HG02678 (cell line): ENCODE measurements around the gene RAD51B.

ENCODE experiments used
- ATAC-seq: cut with Tn5 transposase; IDR thresholded peaks from one replicate; pipeline ENCODE4 v1.9.1; 2021; ENCODE audit warnings: mild to moderate bottlenecking, moderate library complexity; ENCODE audit not compliant: unreplicated experiment

RAD51B gene

GRCh38 chr14:68612049-68612448 lies 792.5 kb downstream of the RAD51B start:
- ATAC-seq: no peak

DNA sequence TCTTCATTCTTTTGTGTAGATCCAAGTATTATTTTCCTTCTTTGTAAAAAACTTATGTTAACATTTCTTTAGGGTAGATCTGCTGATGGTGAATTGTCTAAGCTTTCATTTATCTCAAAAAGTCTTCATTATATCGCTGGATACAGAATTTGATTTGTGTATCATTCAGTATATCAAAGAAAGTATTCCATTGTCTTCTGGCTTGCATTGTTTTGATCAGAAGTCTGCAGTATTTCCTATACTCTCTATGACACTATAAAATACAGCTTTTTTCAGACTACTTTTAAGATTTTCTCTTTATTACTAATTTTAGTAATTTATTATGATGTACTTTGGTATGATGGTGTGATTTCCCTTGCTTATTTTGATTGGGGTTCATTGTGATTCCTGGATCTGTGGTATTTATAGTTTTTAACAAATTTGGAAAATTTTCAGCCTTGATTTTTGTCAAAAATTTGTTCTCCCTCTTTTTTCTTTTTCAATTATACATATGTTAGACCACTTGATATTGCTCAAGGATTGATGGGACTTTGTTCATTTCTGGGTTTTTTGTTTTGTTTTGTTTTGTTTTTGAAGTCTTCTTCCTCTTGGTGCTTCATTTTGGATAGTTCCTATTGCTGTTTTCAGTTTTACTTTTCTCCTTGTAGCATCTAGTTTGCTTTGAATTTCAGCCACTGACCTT lies 796.8 kb downstream of the RAD51B start:
- ATAC-seq: no peak

GRCh38 chr14:68619790-68620574 lies 800.4 kb downstream of the RAD51B start:
- ATAC-seq: no peak

GRCh38 chr14:68621400-68622365 lies 802.1 kb downstream of the RAD51B start:
- no peak for ATAC-seq

DNA sequence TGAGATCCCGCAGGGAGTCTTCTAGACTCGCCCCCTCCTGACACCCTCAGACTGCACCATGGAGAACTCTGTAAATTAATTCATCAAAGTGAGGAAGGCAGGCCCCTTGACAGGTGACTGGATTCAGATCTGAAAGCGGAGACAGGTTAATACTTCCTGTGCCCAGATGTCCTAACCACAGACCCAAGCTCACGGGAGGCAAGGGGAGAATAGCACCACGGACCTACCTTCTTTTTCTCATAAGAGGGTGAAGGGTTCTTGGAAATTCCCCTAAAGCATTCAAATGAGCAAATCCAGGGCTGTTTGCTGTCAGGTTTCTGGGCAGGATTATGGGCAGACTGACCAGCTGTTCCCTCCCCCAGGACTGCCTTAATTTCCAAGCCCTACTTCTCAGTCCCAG lies 803.3 kb downstream of the RAD51B start:
- ATAC-seq: no peak

- no peak for ATAC-seq
Measured at GRCh38 chr14:68623307-68623706, 803.7 kb downstream of the RAD51B start.

DNA sequence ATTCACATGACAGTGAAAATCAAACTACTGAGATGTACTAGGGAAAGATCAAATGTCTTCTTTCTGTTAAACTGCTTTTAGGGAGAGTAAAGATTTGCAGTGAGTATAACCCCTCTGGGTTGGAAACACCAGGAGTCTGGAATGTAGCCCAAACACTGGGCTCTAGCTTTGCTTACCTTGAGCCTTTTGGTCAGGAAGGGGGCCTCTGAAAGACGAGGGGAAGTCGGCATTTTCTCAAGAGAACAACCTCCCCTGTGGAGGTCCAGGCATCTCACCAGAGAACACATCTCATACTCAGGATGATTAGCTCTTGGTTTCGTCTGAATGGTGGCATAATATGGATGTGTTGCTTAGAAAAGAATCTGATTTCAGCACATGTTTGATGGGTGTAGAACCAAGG lies 804.2 kb downstream of the RAD51B start:
- no peak for ATAC-seq

- ATAC-seq: no peak
Measured at GRCh38 chr14:68624541-68625220, 805.1 kb downstream of the RAD51B start.

GRCh38 chr14:68625366-68626090 lies 805.9 kb downstream of the RAD51B start:
- ATAC-seq: no peak

DNA sequence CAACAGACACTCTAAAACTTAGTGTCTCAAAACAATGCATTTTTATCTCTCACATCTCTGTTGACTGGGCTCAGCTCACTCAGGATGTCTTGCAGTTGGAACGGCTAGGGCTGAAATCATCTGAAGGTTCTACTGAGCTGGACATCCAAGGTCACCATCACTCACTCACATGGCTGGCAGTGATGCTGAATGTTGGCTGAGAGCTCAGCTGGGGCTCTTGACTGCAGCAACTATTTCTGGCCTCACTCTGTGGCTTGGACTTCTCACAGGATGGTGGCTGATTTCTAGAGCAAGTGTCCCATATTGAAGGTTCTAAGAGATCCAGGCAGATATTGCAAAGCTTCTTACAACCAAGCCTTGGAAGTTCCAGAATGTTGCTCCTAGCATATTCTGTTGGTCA lies 806.8 kb downstream of the RAD51B start:
- ATAC-seq: no peak

- ATAC-seq: no peak
Measured at GRCh38 chr14:68627050-68627867, 807.7 kb downstream of the RAD51B start.

DNA sequence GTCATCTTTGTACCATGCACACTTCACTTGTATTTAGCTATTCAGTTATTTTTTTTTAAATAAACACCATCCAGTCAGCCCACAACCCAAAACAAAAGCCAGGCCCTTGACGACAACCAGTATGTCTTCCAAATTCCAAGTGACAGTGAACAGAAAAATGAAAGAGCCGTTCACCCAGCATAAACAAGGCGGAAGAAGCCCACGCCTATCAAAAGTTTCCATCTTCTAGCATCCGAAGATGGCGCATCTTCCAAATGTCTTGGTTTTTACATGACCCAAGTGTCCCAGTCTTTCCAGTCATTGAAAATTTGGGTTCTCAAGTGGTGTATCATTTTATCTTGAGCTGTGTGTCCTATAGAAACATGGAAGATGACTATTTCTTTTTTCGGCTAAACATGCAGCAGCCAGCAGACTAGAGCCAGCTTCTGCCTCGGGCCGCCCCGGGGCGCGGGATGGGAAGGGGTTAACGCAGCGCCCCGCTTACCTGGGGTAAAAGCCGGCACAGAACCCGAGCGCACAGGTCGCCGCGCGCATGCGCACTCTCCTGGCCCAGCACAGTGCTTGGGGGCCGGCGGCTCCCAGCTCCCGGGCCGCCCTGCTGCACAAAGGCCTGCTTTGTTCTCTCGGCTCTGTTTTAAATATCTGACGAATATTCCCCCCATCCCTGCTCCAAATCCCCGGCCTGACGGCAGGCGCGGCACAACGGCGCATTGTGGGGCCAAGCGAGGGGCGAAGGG lies 808.5 kb downstream of the RAD51B start:
- no peak for ATAC-seq

GRCh38 chr14:68628605-68629310 lies 809.2 kb downstream of the RAD51B start:
- no peak for ATAC-seq

DNA sequence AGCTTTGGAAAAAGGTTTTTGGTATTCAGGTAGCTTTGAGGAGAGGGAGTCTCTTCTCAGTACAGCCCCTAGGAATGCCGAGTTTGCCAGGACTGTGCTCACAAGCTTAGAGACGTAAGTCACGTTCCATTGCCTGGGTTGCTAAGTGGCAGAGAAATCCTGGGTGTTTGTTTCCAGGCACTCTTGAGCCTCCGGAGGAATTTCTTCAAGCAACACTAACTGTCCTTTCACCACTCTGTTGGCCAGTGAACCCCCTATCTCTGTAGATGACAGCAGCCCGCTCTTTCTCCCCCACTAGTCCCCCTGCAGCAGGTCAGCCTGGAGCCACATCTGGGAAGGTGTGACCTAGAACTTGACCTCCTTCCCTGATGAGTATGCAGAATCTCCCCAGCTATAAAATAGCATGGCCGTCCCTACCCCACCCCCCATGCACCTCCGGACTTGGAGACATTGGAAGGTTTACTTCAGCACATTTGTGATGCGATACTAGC lies 810.5 kb downstream of the RAD51B start:
- no peak for ATAC-seq

- ATAC-seq: no peak
Measured at GRCh38 chr14:68630611-68631393, 811.2 kb downstream of the RAD51B start.

- no peak for ATAC-seq
Measured at GRCh38 chr14:68631394-68632053, 811.9 kb downstream of the RAD51B start.
